Epithelial cell of esophagus (primary cell): ENCODE measurements around the gene HS6ST3.

Experiments
- DNase-seq: peaks from one replicate; pipeline ENCODE4 v3.0.0; 2010; ENCODE audit warnings: low read depth
- H3K4me3 ChIP-seq: 2 replicates; pipeline ENCODE4 v1.5.1; 2011; ENCODE audit warnings: mild to moderate bottlenecking, low read length, control low read depth
- CTCF ChIP-seq: IDR thresholded peaks from 2 replicates; pipeline ENCODE4 v1.5.1; 2011; ENCODE audit warnings: low read depth, mild to moderate bottlenecking, low read length, control low read depth, inconsistent platforms; ENCODE audit not compliant: insufficient read depth; ENCODE audit errors: missing control alignments

Gene HS6ST3

GRCh38 chr13:96544957-96545356, 455.1 kb downstream of the HS6ST3 start:
- no peak overlapping the region for H3K4me3 ChIP-seq
- no peak for DNase-seq
- no peak for TF ChIP-seq CTCF

- no peak overlapping the region for H3K4me3 ChIP-seq
- DNase-seq = no peak
- TF ChIP-seq CTCF = no peak
Observed at GRCh38 chr13:96546463-96546862, 456.6 kb downstream of the HS6ST3 start.

- no peak for TF ChIP-seq CTCF
- H3K4me3 ChIP-seq = no peak overlapping the region
- no peak for DNase-seq
Observed at GRCh38 chr13:96551546-96551945, 461.6 kb downstream of the HS6ST3 start.

GRCh38 chr13:96552559-96552958, 462.7 kb downstream of the HS6ST3 start:
- no peak overlapping the region for H3K4me3 ChIP-seq
- TF ChIP-seq CTCF = no peak
- no peak for DNase-seq

- no peak for TF ChIP-seq CTCF
- DNase-seq = no peak
- H3K4me3 ChIP-seq = no peak overlapping the region
Observed at GRCh38 chr13:96553796-96554195, 463.9 kb downstream of the HS6ST3 start.

GRCh38 chr13:96573563-96573962, 483.7 kb downstream of the HS6ST3 start:
- no peak for DNase-seq
- H3K4me3 ChIP-seq = no peak overlapping the region
- TF ChIP-seq CTCF = no peak

GRCh38 chr13:96575423-96576320, 485.8 kb downstream of the HS6ST3 start:
- peak; percentile 50 for DNase-seq
- no peak overlapping the region for H3K4me3 ChIP-seq
- TF ChIP-seq CTCF = no peak
